SK-N-SH (cell line): Measurements from ENCODE around the gene PGLYRP3. TPM values are rescaled to one million over a fixed set of nuclear protein-coding genes. Genes with fewer than 3 reads are reported as not detected.

Experiments used
- CTCF ChIA-PET: fragments of 300-600, 350-600 bp; formaldehyde crosslinking; extraction: SDS; loops from one replicate; lab custom pipeline; 2021; lab: Yijun Ruan, JAX
- POLR2A ChIA-PET: fragments of 350-600 bp; sonication (Branson Sonifier 250); formaldehyde crosslinking; extraction: SDS; loops from one replicate; lab custom pipeline; 2020; ENCODE audit warnings: antibody characterized with exemption, inconsistent platforms; lab: Yijun Ruan, JAX
- DNase-seq: peaks from one replicate; pipeline ENCODE4 v3.0.0; 2012
- H2AFZ ChIP-seq: fragments of 200-600 bp; sonication (generic); 2 replicates; pipeline ENCODE4 v1.8.1; 2016; ENCODE audit warnings: antibody characterized with exemption, mild to moderate bottlenecking, low read depth
- H3F3A ChIP-seq: fragments of 200-600 bp; sonication (generic); replicated peaks from 2 replicates; pipeline ENCODE3; 2016; ENCODE audit warnings: antibody characterized with exemption, mild to moderate bottlenecking; ENCODE audit not compliant: insufficient read depth
- H3K27ac ChIP-seq, 2 experiments: fragments of 200-500 bp in 1 of 2; fragments of 200-600 bp in 1 of 2; sonication (Bioruptor generic) in 1 of 2; sonication (generic), shearing (Covaris generic) in 1 of 2; 2 replicates each; pipeline versions ENCODE4 v1.5.1 to v1.6.1; 2014 to 2016; ENCODE audit warnings: low read depth in 2 of 2, inconsistent platforms in 1 of 2, low read length in 1 of 2, mild to moderate bottlenecking in 1 of 2, mixed read lengths in 1 of 2
- H3K27me3 ChIP-seq: fragments of 200-600 bp; sonication (generic), shearing (Covaris generic); 2 replicates; pipeline ENCODE4 v1.6.1; 2016; ENCODE audit warnings: mixed run types; ENCODE audit not compliant: insufficient read depth
- H3K36me3 ChIP-seq, 2 experiments: fragments of 200-500 bp in 1 of 2; fragments of 200-600 bp in 1 of 2; sonication (Bioruptor generic) in 1 of 2; sonication (generic) in 1 of 2; replicated peaks in 1 of 2; 2 replicates each; pipeline versions ENCODE3 to v1.5.1; 2014 to 2016; ENCODE audit warnings: low read length in 1 of 2, mild to moderate bottlenecking in 1 of 2; ENCODE audit not compliant: insufficient read depth in 2 of 2, control insufficient read depth in 1 of 2
- H3K4me1 ChIP-seq, 2 experiments: fragments of 200-500 bp in 1 of 2; fragments of 200-600 bp in 1 of 2; sonication (Bioruptor generic) in 1 of 2; sonication (generic), shearing (Covaris generic) in 1 of 2; 2 replicates each; pipeline versions ENCODE4 v1.5.1 to v1.6.1; 2014 to 2016; ENCODE audit warnings: low read depth in 1 of 2, low read length in 1 of 2, mixed run types in 1 of 2; ENCODE audit not compliant: insufficient read depth in 2 of 2, control insufficient read depth in 1 of 2
- H3K4me2 ChIP-seq: fragments of 200-600 bp; sonication (generic), shearing (Covaris generic); 2 replicates; pipeline ENCODE4 v1.6.1; 2017; ENCODE audit warnings: mixed run types
- H3K4me3 ChIP-seq, 2 experiments: fragments of 200-500 bp in 1 of 2; fragments of 200-600 bp in 1 of 2; sonication (Bioruptor generic) in 1 of 2; sonication (generic), shearing (Covaris generic) in 1 of 2; 2 replicates each; pipeline versions ENCODE4 v1.5.1 to v1.8.1; 2014 to 2016; ENCODE audit warnings: low read depth in 2 of 2, inconsistent platforms in 1 of 2, low read length in 1 of 2, mild to moderate bottlenecking in 1 of 2, mixed read lengths in 1 of 2, moderate library complexity in 1 of 2
- H3K79me2 ChIP-seq: fragments of 200-600 bp; sonication (generic); 2 replicates; pipeline ENCODE4 v1.8.1; 2017; ENCODE audit warnings: mild to moderate bottlenecking; ENCODE audit not compliant: insufficient read depth
- H3K9ac ChIP-seq: fragments of 200-600 bp; sonication (generic); 2 replicates; pipeline ENCODE4 v1.6.1; 2017; ENCODE audit warnings: mixed run types
- H3K9me2 ChIP-seq: fragments of 200-600 bp; sonication (generic); 2 replicates; pipeline ENCODE4 v1.6.1; 2017; ENCODE audit warnings: mixed run types
- H3K9me3 ChIP-seq: fragments of 200-600 bp; sonication (generic); 2 replicates; pipeline ENCODE4 v1.6.1; 2017; ENCODE audit warnings: mixed run types, mild to moderate bottlenecking, moderate library complexity
- H4K20me1 ChIP-seq: fragments of 200-600 bp; sonication (generic); 2 replicates; pipeline ENCODE4 v1.6.1; 2017; ENCODE audit warnings: mild to moderate bottlenecking, mixed run types; ENCODE audit not compliant: insufficient read depth
- ELF1 ChIP-seq: IDR thresholded peaks from 2 replicates; pipeline ENCODE4 v1.4.0; 2012
- EZH2phosphoT487 ChIP-seq: fragments of 200-600 bp; sonication (generic); IDR thresholded peaks from 2 replicates; pipeline ENCODE4 v1.6.1; 2017; ENCODE audit warnings: low read depth, mixed run types, mild to moderate bottlenecking, antibody characterized with exemption, moderate library complexity, borderline replicate concordance
- FOSL2 ChIP-seq: IDR thresholded peaks from 2 replicates; pipeline ENCODE4 v1.4.0; 2012; ENCODE audit warnings: low read depth, mild to moderate bottlenecking, moderate library complexity, borderline replicate concordance
- FOXM1 ChIP-seq: IDR thresholded peaks from 2 replicates; pipeline ENCODE4 v1.4.0; 2012; ENCODE audit warnings: low read depth, mild to moderate bottlenecking
- JUND ChIP-seq: IDR thresholded peaks from 2 replicates; pipeline ENCODE4 v1.4.0; 2012
- POLR2AphosphoS5 ChIP-seq: IDR thresholded peaks from 2 replicates; pipeline ENCODE4 v1.6.1; 2012; ENCODE audit warnings: low read depth, low read length
- RCOR1 ChIP-seq: fragments of 150-350 bp; IDR thresholded peaks from 2 replicates; pipeline ENCODE4 v1.6.1; 2017; ENCODE audit warnings: antibody characterized with exemption, low read length
- RXRA ChIP-seq: IDR thresholded peaks from 2 replicates; pipeline ENCODE4 v1.4.0; 2012; ENCODE audit warnings: low read depth, mild to moderate bottlenecking, borderline replicate concordance
- SIN3A ChIP-seq: IDR thresholded peaks from 2 replicates; pipeline ENCODE4 v1.6.1; 2012; ENCODE audit warnings: low read depth, mild to moderate bottlenecking, low read length, moderate library complexity, borderline replicate concordance
- SMC3 ChIP-seq: IDR thresholded peaks from 2 replicates; pipeline ENCODE4 v1.6.1; 2012; ENCODE audit warnings: low read depth, low read length, improper control_type of control experiment
- TAF1 ChIP-seq: IDR thresholded peaks from 2 replicates; pipeline ENCODE4 v1.6.1; 2012; ENCODE audit warnings: low read depth, mild to moderate bottlenecking, low read length, moderate library complexity, borderline replicate concordance
- YY1 ChIP-seq: IDR thresholded peaks from 2 replicates; pipeline ENCODE4 v1.4.0; 2012; ENCODE audit warnings: low read depth, mild to moderate bottlenecking
- WGBS: methylation state at CpG from one replicate; pipeline ENCODE4 v1.1.6; 2017; ENCODE audit warnings: low lambda C conversion rate; 5-methylcytosine and 5-hydroxymethylcytosine counted together
- polyA plus RNA-seq, 3 experiments: library from polyadenylated mRNA; depleted of rRNA; stranded (reverse); fragments of >200 nt; gene quantifications; 2 replicates each; pipeline ENCODE4 v1.2.3, GENCODE V29; 2012
- TF ChIP-seq, protein P1 (sequence below): IDR thresholded peaks from 2 replicates; pipeline ENCODE4 v1.6.1; 2012; ENCODE audit warnings: mild to moderate bottlenecking, low read depth, low read length, moderate library complexity
- TF ChIP-seq, protein P2 (sequence below): fragments of 150-350 bp; IDR thresholded peaks from 2 replicates; pipeline ENCODE4 v1.6.1; 2017; ENCODE audit warnings: antibody characterized with exemption, low read length, low read depth, borderline replicate concordance
- TF ChIP-seq, protein P3 (sequence below): IDR thresholded peaks from 2 replicates; pipeline ENCODE4 v1.4.0; 2012; ENCODE audit warnings: low read depth, borderline replicate concordance
- TF ChIP-seq, protein P4 (sequence below): IDR thresholded peaks from 2 replicates; pipeline ENCODE4; 2012

The PGLYRP3 gene
- polyA plus RNA-seq, 1 of the 3 experiments (the other 2 are of a cell fraction), result not detected

DNA sequence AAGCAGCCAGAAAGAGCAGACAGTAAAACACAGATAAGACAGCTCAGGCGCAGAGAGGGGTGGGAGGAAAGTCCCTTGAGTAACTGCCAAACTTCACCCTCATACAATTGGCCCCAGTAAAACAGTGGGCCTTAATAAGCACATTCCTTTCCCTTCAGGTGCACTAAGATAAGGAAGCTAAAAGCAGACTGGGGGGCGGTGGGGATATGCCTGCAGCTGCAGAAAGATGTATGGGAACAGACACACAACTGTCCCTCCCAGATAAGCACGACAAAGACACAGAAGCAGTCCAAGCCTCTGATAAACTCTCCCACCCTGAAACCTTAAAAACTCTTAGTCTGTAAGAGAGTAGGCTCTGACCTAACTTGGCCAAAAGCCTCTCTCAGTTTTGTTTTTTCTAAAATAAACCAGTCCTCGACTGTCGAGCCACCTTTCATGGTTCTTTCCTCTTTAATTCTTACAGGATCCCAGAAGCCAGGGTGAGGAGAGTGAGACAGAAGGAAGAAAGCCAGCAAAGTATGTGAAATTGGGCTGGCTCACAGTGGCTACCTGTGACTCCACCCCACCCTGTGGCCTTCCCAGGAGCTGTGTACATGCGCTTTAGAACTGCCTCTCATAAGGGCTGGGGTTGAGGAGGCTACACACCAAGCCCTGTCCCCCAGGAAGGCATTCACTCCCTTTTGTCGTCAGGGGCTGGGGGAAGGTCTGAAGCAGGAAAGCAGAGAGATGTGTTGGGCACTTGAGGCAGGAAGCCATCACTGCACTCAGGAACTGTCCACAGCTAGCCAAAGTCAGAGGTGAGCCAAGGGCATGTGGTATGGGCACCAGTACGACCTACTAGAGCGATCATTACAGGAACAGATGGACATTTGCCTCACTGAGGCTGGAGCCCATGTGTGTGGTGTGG lies 31.3 kb upstream of the PGLYRP3 start:
- no peaks in the 10 kb centered on the region for H3K9me3 ChIP-seq
- ChIA-PET CTCF (interaction anchor here (1.1 to 2.8 kb wide), 5 partner anchors 9 to 166 kb away, joined by 3 to 17 read pairs (median 4); no protein-coding TSS in a partner anchor), POLR2A (no interaction called here)
- H3K79me2 ChIP-seq, result no peaks in the 10 kb centered on the region
- H3K4me1 ChIP-seq, result no peaks in the 10 kb centered on the region
- no peak for DNase-seq
- no peak for TF ChIP-seq FOXM1
- TF ChIP-seq TAF1, result no peak
- no peak for TF ChIP-seq EZH2phosphoT487
- TF ChIP-seq SIN3A, result no peak
- TF ChIP-seq, protein P1, sequence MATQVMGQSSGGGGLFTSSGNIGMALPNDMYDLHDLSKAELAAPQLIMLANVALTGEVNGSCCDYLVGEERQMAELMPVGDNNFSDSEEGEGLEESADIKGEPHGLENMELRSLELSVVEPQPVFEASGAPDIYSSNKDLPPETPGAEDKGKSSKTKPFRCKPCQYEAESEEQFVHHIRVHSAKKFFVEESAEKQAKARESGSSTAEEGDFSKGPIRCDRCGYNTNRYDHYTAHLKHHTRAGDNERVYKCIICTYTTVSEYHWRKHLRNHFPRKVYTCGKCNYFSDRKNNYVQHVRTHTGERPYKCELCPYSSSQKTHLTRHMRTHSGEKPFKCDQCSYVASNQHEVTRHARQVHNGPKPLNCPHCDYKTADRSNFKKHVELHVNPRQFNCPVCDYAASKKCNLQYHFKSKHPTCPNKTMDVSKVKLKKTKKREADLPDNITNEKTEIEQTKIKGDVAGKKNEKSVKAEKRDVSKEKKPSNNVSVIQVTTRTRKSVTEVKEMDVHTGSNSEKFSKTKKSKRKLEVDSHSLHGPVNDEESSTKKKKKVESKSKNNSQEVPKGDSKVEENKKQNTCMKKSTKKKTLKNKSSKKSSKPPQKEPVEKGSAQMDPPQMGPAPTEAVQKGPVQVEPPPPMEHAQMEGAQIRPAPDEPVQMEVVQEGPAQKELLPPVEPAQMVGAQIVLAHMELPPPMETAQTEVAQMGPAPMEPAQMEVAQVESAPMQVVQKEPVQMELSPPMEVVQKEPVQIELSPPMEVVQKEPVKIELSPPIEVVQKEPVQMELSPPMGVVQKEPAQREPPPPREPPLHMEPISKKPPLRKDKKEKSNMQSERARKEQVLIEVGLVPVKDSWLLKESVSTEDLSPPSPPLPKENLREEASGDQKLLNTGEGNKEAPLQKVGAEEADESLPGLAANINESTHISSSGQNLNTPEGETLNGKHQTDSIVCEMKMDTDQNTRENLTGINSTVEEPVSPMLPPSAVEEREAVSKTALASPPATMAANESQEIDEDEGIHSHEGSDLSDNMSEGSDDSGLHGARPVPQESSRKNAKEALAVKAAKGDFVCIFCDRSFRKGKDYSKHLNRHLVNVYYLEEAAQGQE, result no peak
- TF ChIP-seq ELF1, result no peak
- no peak for TF ChIP-seq JUND
- no peak for TF ChIP-seq SMC3
- TF ChIP-seq, protein P2, sequence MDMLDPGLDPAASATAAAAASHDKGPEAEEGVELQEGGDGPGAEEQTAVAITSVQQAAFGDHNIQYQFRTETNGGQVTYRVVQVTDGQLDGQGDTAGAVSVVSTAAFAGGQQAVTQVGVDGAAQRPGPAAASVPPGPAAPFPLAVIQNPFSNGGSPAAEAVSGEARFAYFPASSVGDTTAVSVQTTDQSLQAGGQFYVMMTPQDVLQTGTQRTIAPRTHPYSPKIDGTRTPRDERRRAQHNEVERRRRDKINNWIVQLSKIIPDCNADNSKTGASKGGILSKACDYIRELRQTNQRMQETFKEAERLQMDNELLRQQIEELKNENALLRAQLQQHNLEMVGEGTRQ, result no peak
- WGBS, result 0% methylated on average over 7 of the region's 9 CpGs
- peaks cover 41% of the 10 kb centered on the region; the same call in 1 of the 2 replicates for H3K27me3 ChIP-seq
- no peak overlapping the region for H3K27ac ChIP-seq
- no peak overlapping the region for H3K4me3 ChIP-seq
- no peak overlapping the region for H3K4me2 ChIP-seq
- H3F3A ChIP-seq, result no peaks in the 10 kb centered on the region
- H3K9me2 ChIP-seq, result no peaks in the 10 kb centered on the region
- H4K20me1 ChIP-seq, result no peaks in the 10 kb centered on the region
- no peaks in the 10 kb centered on the region for H3K36me3 ChIP-seq
- H3K9ac ChIP-seq, result no peak overlapping the region
- H2AFZ ChIP-seq, result no peak overlapping the region

DNA sequence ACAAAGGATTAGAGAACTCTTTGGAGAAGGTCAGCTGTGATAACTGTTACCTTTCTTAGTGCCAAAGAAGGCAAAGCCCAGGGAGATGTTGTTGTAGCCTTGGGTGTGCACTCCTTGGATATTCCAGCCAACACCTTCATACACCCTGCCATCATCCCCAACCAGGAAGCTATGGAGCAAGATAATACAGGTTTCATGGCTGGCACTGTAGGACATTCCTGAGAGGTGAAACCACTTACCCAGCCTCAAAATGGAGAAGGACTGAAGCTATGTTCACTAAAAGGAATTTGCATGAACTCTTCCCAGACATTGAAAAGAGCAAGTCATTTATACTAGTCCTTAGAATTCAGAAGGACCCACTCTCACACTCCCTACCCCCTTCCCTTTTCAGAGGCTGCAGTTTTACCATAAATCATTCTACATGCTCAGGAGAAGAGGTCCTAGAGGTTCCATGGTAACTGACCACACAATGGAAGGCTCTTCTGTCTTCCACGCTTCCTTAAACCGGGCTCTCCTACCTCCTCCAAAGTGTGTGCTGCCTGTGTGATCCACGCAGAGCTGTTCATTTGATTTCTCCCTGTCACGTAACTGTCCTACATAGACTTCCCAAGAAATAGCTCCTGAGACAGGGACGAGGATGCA lies 30.4 kb upstream of the PGLYRP3 start:
- Histone ChIP-seq H3F3A (no peaks in the 10 kb centered on the region), H3K4me2 (no peak overlapping the region), H3K79me2 (no peaks in the 10 kb centered on the region), H2AFZ (no peak overlapping the region), H3K9ac (no peak overlapping the region), H3K9me3 (no peaks in the 10 kb centered on the region), H3K36me3 (no peaks in the 10 kb centered on the region), H3K27me3 (peaks cover 40% of the 10 kb centered on the region; the same call in 1 of the 2 replicates), H3K4me3 (no peak overlapping the region), H3K4me1 (no peaks in the 10 kb centered on the region), H3K9me2 (no peaks in the 10 kb centered on the region), H4K20me1 (no peaks in the 10 kb centered on the region), H3K27ac (no peak overlapping the region)
- no peak for DNase-seq
- ChIA-PET CTCF (interaction anchor here (1.1 to 2.8 kb wide), 5 partner anchors 10 to 167 kb away, joined by 3 to 17 read pairs (median 4); no protein-coding TSS in a partner anchor), POLR2A (no interaction called here)
- WGBS, result 1% methylated on average over 5 of the region's 5 CpGs
- TF ChIP-seq POLR2AphosphoS5 (no peak), YY1 (no peak), ELF1 (no peak), FOXM1 (no peak), JUND (no peak), RCOR1 (no peak), RXRA (no peak), FOSL2 (no peak)
- TF ChIP-seq, protein P3, sequence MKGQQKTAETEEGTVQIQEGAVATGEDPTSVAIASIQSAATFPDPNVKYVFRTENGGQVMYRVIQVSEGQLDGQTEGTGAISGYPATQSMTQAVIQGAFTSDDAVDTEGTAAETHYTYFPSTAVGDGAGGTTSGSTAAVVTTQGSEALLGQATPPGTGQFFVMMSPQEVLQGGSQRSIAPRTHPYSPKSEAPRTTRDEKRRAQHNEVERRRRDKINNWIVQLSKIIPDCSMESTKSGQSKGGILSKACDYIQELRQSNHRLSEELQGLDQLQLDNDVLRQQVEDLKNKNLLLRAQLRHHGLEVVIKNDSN, result no peak
- TF ChIP-seq, protein P4, sequence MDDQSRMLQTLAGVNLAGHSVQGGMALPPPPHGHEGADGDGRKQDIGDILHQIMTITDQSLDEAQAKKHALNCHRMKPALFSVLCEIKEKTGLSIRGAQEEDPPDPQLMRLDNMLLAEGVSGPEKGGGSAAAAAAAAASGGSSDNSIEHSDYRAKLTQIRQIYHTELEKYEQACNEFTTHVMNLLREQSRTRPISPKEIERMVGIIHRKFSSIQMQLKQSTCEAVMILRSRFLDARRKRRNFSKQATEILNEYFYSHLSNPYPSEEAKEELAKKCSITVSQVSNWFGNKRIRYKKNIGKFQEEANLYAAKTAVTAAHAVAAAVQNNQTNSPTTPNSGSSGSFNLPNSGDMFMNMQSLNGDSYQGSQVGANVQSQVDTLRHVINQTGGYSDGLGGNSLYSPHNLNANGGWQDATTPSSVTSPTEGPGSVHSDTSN, result no peak
